ENCODE measurements around the gene TRAF3.
"Not testable (repeated sequence)": the region's sequence is repeated elsewhere in the genome, so short reads cannot be mapped to it uniquely, and the experiment has no call there.

TRAF3 gene

DNA sequence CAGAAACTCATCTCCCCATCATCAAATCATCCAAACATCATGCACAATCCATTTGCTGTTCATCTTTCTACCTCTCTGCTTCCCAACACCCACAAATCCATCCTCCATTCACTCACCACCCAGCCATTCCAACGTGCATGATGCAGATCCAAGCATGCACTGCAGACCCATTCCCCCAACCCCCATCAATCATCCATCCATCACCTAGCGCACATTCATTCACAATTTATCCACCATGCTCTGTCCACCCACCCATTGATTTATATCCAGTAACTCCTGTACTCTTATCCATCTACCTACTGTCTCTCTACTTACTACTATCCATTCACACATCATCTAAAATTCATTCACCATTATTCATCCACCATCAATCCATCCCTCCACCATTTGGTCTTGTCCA is 141.2 kb downstream of the TRAF3 start:
- DNase-seq (ENCODE audit: extremely low read depth in 1 of 2, low read depth in 1 of 2) = no peak

GRCh38 chr14:102920273-102920997 is 143.2 kb downstream of the TRAF3 start:
- no peak for DNase-seq (ENCODE audit: extremely low read depth in 1 of 2, low read depth in 1 of 2)

DNA sequence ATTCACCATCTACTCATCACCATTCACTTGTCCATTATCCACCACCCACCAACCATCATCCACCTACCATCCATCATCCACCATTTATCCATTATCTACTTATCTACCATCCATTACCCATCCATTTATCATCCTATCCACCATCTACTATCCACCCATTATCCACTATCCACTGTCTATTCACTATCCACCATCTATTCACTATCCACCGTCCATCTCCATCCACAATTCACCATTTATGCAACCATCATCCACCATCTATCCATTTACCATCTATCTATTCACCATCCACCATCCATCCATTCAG is 143.7 kb downstream of the TRAF3 start:
- no peak for DNase-seq (ENCODE audit: extremely low read depth in 1 of 2, low read depth in 1 of 2)

GRCh38 chr14:102922490-102923200 is 145.4 kb downstream of the TRAF3 start, which contains the start of gene AMN:
Gene AMN (plus strand): TSS chr14:102922663. CDS start chr14:102922689, 26 bp downstream.
- DNase-seq (ENCODE audit: extremely low read depth in 1 of 2, low read depth in 1 of 2) = no peak

- DNase-seq (ENCODE audit: extremely low read depth in 1 of 2, low read depth in 1 of 2) = no peak
Observed at GRCh38 chr14:102923201-102923924, 146.1 kb downstream of the TRAF3 start.

GRCh38 chr14:102923925-102924486 is 146.8 kb downstream of the TRAF3 start:
- DNase-seq (ENCODE audit: extremely low read depth in 1 of 2, low read depth in 1 of 2) = no peak

GRCh38 chr14:102924632-102925588 is 147.7 kb downstream of the TRAF3 start:
- DNase-seq (ENCODE audit: extremely low read depth in 1 of 2, low read depth in 1 of 2) = no peak

DNA sequence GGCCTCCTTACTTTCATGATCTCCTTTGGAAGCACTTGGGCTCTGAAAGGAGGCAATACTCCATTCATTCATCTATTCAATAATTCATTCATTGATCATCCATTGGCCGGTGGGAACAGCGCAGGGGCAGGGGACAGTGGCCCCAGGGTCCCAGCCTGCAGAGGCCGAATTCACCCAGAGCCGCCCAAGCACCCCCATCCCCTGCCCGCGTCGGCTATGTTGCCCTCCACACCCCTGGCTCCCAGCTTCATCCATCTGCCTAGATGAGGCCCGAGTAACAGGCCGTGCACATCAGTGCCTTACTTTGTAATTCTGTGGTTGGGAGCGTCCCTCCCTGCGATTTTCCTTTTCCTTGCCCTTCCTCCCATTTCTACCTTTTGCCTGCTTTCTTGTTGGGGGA is 148.4 kb downstream of the TRAF3 start:
- DNase-seq (ENCODE audit: extremely low read depth in 1 of 2, low read depth in 1 of 2) = no peak

DNA sequence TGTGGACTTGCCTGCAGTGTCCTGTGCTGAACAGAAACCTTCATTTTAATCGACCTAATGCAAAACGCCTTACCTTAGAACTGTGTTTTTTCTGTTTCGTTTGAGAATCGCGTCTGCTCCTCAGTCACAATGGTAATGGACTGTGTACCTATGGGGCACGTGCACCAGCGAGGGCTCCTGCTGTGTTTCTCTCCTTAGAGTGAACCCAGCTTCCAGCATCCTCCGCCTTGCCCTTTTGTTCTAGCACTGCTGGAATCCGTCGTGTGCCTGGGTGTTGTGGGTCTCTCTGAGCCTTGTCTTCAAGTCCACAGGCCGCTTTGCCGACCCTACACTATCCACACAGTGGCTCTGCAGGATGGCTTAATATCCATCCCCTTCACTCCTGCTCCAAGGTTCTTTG is 148.9 kb downstream of the TRAF3 start:
- no peak for DNase-seq (ENCODE audit: extremely low read depth in 1 of 2, low read depth in 1 of 2)

GRCh38 chr14:102926840-102927239 is 149.6 kb downstream of the TRAF3 start:
- not testable (repeated sequence) for DNase-seq (ENCODE audit: extremely low read depth in 1 of 2, low read depth in 1 of 2)

- DNase-seq (ENCODE audit: extremely low read depth in 1 of 2, low read depth in 1 of 2) = no peak
Observed at GRCh38 chr14:102927346-102927877, 150.2 kb downstream of the TRAF3 start.

DNA sequence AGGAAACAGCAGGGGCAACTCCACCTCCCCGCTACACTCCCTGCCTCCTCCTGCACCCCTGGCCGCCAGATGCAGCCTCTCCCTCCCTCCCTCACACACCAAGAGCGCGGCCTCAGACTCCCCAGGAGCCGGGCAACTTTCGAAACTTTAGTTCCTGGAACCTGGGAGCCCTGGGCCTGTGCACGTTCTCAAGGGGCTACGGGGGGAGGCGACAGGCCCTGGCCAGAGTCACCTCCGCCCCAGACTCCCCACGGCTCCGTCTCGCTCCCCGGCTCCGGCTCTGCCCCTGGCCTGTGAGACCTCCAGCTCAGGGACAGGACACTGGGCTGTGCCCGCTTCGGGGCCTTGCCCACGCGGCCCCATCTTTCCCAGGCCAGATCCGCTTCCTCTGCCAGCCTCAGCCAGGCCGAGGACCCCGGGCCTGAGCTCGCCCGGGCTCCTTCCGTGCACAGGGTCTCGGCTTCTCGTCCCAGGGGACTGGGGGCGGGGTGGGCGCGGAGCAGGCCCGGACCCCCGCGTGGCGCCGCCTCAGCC is 150.7 kb downstream of the TRAF3 start:
- DNase-seq (ENCODE audit: extremely low read depth in 1 of 2, low read depth in 1 of 2) = no peak

DNA sequence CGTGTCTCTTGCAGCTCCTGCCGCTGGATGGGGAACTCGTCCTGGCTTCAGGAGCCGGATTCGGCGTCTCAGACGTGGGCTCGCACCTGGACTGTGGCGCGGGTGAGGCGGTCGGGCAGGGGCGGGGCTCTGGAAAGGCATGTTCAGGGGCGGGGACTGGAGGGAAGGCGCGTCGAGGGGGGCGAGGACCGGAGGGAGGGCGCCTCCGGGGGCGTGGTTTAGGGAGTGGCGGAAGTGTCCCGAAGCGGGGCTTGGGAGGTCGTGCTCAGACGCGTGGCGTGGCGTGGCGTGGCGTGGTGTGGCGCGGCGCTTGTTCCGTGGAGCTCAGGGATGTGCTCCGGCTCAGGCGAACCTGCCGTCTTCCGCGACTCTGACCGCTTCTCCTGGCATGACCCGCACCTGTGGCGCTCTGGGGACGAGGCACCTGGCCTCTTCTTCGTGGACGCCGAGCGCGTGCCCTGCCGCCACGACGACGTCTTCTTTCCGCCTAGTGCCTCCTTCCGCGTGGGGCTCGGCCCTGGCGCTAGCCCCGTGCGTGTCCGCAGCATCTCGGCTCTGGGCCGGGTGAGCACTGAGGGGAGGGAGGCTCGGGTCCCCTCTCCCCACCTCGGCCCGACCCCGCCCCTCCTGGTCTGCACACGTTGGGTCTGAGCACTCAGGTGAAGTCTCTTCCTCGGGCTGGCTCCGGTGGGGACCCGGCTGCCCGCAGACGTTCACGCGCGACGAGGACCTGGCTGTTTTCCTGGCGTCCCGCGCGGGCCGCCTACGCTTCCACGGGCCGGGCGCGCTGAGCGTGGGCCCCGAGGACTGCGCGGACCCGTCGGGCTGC is 151.4 kb downstream of the TRAF3 start:
- DNase-seq (ENCODE audit: extremely low read depth in 1 of 2, low read depth in 1 of 2) = peak; percentile 47 to 57

DNA sequence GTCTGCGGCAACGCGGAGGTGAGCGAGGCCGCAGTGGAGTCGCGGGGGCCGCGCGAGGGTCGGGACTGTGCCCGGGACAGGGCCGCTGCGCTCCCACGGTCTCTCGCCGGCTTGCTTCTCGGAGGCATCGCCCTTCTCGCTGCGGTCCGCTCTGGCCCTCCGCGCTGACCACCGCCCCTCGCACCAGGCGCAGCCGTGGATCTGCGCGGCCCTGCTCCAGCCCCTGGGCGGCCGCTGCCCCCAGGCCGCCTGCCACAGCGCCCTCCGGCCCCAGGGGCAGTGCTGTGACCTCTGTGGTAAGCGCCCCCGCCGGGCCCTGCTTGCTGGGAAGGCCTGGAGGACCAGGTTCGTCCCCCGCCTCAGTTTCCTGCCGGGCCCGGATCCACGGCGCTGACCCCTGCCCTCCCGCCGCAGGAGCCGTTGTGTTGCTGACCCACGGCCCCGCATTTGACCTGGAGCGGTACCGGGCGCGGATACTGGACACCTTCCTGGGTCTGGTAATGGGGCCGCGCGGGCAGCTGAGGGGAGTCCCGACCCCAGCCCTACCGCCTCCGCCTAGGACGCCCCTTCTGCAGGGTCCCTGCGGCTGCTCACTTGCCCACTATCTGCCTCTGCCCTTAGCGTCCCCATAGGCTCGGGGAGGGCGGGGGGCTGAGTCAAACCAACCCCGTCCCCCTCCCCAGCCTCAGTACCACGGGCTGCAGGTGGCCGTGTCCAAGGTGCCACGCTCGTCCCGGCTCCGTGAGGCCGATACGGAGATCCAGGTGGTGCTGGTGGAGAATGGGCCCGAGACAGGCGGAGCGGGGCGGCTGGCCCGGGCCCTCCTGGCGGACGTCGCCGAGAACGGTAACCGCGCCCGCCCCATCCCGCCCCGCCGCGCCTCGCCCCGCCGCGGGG is 152.2 kb downstream of the TRAF3 start:
- DNase-seq (ENCODE audit: extremely low read depth in 1 of 2, low read depth in 1 of 2) = no peak

DNA sequence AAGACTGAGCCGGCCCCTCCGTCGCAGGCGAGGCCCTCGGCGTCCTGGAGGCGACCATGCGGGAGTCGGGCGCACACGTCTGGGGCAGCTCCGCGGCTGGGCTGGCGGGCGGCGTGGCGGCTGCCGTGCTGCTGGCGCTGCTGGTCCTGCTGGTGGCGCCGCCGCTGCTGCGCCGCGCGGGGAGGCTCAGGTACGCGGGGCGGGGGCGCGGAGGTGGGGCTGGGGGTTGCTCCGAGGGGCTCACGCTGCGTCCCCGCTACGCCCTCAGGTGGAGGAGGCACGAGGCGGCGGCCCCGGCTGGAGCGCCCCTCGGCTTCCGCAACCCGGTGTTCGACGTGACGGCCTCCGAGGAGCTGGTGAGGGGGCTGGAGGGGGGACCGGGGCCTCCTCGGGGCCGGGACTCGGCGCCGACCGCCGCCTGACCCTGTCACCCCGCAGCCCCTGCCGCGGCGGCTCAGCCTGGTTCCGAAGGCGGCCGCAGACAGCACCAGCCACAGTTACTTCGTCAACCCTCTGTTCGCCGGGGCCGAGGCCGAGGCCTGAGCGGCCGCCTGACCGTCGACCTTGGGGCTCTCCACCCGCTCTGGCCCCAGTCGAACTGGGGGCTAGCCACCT is 153.0 kb downstream of the TRAF3 start:
- DNase-seq (ENCODE audit: extremely low read depth in 1 of 2, low read depth in 1 of 2) = no peak

GRCh38 chr14:102930753-102931579 is 153.7 kb downstream of the TRAF3 start:
- DNase-seq (ENCODE audit: extremely low read depth in 1 of 2, low read depth in 1 of 2) = no peak

All from stimulated activated CD8-positive, alpha-beta memory T cell treated with anti-CD3 and anti-CD28 coated beads, Interleukin-7, amount 100 ng/mL, for 48 hours (primary cell).